Neural cell (in vitro differentiated cells): ENCODE results near the gene AATK.

ENCODE experiments used
- EP300 ChIP-seq: fragments of 450-650 bp; conservative IDR thresholded peaks from 2 replicates; pipeline ENCODE4 v1.6.1; 2014; ENCODE audit warnings: antibody characterized with exemption, mild to moderate bottlenecking, moderate library complexity; ENCODE audit not compliant: poor library complexity, severe bottlenecking
- EZH2 ChIP-seq: fragments of 200-600, 300-800 bp; shearing (Covaris generic), sonication (generic); IDR thresholded peaks from 2 replicates; pipeline ENCODE4 v1.6.1; 2014; ENCODE audit warnings: antibody characterized with exemption, low read length, borderline replicate concordance, mild to moderate bottlenecking; ENCODE audit not compliant: insufficient read depth, poor library complexity, severe bottlenecking
- POLR2AphosphoS5 ChIP-seq: IDR thresholded peaks from 2 replicates; pipeline ENCODE4 v1.6.1; 2012
- RAD21 ChIP-seq: fragments of 450-650 bp; conservative IDR thresholded peaks from 2 replicates; pipeline ENCODE4 v1.6.1; 2014; ENCODE audit warnings: antibody characterized with exemption, mild to moderate bottlenecking, moderate library complexity
- SMC3 ChIP-seq: fragments of 450-650 bp; conservative IDR thresholded peaks from 2 replicates; pipeline ENCODE4 v1.6.1; 2014; ENCODE audit warnings: antibody characterized with exemption, mild to moderate bottlenecking, moderate library complexity; ENCODE audit not compliant: poor library complexity
- TF ChIP-seq, protein P1 (sequence below): IDR thresholded peaks from 2 replicates; pipeline ENCODE4 v1.6.1; 2012; ENCODE audit warnings: borderline replicate concordance
- TF ChIP-seq, protein P2 (sequence below): fragments of 450-650 bp; IDR thresholded peaks from 2 replicates; pipeline ENCODE4 v1.5.1; 2014; ENCODE audit warnings: antibody characterized with exemption, mild to moderate bottlenecking, moderate library complexity; ENCODE audit not compliant: poor library complexity, severe bottlenecking

DNA sequence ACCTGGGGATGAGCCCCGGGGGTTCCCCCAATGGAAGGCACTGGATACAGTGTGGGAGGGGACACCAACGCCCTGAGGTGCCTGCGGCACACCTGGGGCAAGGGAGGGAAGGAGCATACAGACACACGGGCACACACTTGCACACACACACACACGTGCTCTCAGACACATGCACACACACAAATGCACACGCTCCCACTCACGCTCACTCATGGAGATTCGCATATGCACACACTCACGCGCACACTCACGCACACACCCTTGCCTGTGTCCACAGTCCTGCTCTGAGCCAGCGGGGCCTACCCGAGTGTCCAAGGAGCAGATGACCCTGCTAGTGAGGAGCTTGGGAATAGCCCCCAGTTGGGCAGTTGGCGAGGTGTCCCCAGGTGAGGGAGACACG lies 17.4 kb downstream of the AATK start:
- TF ChIP-seq, protein P1, sequence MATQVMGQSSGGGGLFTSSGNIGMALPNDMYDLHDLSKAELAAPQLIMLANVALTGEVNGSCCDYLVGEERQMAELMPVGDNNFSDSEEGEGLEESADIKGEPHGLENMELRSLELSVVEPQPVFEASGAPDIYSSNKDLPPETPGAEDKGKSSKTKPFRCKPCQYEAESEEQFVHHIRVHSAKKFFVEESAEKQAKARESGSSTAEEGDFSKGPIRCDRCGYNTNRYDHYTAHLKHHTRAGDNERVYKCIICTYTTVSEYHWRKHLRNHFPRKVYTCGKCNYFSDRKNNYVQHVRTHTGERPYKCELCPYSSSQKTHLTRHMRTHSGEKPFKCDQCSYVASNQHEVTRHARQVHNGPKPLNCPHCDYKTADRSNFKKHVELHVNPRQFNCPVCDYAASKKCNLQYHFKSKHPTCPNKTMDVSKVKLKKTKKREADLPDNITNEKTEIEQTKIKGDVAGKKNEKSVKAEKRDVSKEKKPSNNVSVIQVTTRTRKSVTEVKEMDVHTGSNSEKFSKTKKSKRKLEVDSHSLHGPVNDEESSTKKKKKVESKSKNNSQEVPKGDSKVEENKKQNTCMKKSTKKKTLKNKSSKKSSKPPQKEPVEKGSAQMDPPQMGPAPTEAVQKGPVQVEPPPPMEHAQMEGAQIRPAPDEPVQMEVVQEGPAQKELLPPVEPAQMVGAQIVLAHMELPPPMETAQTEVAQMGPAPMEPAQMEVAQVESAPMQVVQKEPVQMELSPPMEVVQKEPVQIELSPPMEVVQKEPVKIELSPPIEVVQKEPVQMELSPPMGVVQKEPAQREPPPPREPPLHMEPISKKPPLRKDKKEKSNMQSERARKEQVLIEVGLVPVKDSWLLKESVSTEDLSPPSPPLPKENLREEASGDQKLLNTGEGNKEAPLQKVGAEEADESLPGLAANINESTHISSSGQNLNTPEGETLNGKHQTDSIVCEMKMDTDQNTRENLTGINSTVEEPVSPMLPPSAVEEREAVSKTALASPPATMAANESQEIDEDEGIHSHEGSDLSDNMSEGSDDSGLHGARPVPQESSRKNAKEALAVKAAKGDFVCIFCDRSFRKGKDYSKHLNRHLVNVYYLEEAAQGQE, result no peak
- TF ChIP-seq, protein P2, sequence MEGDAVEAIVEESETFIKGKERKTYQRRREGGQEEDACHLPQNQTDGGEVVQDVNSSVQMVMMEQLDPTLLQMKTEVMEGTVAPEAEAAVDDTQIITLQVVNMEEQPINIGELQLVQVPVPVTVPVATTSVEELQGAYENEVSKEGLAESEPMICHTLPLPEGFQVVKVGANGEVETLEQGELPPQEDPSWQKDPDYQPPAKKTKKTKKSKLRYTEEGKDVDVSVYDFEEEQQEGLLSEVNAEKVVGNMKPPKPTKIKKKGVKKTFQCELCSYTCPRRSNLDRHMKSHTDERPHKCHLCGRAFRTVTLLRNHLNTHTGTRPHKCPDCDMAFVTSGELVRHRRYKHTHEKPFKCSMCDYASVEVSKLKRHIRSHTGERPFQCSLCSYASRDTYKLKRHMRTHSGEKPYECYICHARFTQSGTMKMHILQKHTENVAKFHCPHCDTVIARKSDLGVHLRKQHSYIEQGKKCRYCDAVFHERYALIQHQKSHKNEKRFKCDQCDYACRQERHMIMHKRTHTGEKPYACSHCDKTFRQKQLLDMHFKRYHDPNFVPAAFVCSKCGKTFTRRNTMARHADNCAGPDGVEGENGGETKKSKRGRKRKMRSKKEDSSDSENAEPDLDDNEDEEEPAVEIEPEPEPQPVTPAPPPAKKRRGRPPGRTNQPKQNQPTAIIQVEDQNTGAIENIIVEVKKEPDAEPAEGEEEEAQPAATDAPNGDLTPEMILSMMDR, result no peak
- TF ChIP-seq POLR2AphosphoS5 (no peak), EZH2 (no peak), EP300 (no peak), RAD21 (no peak), SMC3 (no peak)
